Stimulated activated CD4-positive, alpha-beta T cell treated with anti-CD3 and anti-CD28 coated beads, Interleukin-12 subunit alpha, Interleukin-12 subunit beta, amount 100 ng/mL, for 24 hours (primary cell): Measurements from ENCODE around the gene CAMSAP3.
A peak's percentile ranks its signal among the peaks of the same experiment; 100 is the strongest.

ENCODE experiments used
- DNase-seq, 2 experiments: peaks; one replicate each; pipeline ENCODE4 v3.0.0-alpha.2; 2020; ENCODE audit warnings: low read depth in 2 of 2

Gene CAMSAP3

DNA sequence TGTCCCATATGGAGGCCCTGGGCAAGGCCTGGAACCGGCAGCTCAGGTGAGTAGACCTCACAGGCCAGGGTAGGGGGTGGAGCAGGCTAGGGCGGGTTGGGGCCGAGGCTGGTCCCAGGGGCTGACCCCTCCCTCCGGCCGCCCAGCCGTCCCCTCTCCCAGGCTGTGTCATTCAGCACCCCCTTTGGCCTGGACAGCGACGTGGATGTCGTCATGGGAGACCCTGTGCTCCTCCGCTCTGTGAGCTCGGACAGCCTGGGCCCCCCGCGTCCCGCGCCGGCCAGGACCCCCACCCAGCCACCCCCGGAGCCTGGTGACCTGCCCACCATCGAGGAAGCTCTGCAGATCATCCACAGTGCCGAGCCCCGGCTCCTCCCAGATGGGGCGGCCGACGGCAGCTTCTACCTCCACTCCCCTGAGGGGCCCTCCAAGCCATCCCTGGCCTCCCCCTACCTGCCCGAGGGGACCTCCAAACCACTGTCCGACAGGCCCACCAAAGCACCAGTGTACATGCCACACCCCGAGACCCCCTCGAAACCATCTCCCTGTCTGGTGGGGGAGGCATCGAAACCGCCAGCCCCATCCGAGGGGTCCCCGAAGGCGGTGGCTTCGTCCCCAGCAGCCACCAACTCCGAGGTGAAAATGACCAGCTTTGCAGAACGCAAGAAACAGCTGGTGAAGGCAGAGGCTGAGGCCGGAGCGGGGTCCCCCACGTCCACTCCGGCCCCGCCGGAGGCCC lies 16.0 kb downstream of the CAMSAP3 start:
- no peak for DNase-seq

DNA sequence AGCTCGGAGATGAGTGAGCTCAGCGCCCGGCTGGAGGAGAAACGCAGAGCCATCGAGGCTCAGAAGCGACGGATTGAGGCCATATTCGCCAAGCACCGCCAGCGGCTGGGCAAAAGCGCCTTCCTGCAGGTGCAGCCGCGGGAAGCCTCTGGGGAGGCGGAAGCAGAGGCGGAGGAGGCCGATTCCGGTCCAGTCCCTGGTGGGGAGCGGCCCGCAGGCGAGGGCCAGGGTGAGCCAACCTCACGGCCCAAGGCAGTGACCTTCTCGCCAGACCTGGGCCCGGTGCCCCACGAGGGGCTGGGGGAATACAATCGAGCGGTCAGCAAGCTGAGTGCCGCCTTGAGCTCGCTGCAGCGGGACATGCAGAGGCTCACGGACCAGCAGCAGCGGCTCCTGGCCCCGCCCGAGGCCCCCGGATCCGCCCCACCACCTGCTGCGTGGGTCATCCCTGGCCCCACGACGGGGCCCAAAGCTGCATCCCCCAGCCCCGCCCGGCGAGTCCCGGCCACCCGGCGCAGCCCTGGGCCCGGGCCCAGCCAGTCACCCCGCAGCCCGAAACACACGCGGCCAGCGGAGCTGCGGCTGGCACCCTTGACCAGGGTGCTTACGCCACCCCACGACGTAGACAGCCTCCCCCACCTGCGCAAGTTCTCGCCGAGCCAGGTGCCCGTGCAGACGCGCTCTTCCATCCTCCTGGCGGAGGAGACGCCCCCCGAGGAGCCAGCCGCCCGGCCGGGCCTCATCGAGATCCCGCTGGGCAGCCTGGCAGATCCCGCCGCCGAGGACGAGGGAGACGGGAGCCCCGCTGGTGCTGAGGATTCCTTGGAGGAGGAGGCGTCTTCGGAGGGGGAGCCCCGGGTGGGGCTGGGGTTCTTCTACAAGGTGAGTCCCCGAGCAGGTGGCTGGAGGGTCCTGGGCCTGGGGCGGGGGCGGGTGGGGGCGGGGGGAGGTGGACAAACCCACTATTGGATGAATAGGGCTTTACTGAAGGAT lies 16.9 kb downstream of the CAMSAP3 start:
- no peak for DNase-seq

DNA sequence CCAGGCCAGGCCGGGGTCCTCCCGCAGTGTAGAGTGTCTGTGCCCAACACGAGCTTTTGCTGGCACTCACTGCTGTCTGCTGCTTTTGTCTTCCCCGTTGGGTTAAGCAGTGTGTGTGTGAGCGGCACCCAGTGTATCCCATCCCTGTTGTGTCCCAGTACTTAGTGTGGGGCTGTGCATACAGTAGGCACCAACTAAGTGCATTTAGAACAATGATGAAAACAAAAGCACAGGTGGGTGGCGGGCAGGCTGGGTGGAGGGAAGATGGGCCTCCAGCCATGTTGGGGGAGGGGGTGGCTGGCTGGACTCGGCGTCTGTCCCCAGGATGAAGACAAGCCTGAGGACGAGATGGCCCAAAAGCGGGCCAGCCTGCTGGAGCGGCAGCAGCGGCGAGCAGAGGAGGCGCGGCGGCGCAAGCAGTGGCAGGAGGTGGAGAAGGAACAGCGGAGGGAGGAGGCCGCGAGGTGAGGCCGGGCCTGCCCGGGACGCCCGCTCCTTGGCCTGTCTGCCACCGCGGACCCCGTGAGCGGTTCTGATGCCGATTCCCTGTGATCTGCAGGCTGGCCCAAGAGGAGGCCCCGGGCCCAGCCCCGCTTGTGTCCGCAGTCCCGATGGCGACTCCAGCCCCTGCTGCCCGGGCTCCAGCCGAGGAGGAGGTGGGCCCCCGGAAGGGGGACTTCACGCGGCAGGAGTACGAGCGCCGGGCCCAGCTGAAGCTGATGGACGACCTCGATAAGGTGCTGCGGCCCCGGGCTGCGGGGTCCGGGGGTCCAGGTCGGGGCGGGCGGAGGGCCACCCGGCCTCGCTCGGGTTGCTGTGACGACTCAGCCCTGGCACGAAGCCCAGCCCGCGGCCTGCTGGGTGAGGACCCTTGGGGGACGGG lies 19.4 kb downstream of the CAMSAP3 start:
- no peak for DNase-seq

DNA sequence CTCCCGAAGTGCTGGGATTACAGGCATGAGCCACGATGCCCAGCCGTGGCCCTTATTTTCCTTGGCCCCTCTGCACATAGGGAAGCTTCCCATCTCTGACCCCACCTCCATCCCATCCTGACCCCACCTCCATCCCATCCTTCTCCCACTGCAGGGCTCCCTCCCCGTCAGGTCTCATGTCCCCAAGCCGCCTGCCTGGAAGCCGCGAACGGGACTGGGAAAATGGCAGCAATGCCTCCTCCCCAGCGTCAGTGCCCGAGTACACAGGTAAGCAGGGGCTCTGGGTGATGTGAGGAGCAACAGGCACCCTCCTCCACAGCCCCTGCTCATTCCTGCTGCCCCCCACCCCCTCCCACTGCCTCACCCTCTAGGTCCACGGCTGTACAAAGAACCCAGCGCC lies 21.5 kb downstream of the CAMSAP3 start:
- no peak for DNase-seq

DNA sequence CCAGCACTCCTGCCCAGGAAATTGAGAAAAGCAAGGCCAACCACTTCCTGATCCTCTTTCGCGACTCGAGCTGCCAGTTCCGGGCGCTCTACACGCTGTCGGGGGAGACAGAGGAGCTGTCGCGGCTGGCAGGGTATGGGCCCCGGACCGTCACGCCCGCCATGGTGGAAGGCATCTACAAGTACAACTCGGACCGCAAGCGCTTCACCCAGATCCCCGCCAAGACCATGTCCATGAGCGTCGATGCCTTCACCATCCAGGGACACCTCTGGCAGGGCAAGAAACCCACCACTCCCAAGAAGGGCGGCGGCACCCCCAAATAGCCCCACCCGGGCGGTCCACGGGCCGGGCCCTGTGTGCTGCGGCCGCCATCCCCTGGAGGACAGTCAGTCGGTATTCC lies 22.1 kb downstream of the CAMSAP3 start:
- DNase-seq, result no peak

DNA sequence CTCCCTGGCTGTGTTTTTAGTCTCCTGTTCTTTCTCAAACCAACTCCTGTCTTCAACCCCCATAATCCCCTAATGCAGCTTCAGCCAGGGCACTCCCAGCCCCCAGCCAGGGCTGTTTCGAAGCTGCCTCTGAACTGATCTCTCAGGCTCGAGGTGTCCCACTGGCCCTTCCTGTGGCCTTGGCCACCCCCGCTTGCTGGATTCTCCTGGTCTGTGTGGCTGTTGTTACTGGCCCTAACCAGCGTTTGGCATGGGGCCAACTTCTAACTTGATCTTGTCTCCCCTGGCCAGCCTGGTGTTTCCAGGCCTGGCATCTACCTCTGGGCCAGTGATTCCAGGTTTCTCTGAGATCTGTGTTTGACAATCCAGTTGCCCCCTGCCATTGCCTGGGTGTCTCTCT lies 22.7 kb downstream of the CAMSAP3 start:
- no peak for DNase-seq

DNA sequence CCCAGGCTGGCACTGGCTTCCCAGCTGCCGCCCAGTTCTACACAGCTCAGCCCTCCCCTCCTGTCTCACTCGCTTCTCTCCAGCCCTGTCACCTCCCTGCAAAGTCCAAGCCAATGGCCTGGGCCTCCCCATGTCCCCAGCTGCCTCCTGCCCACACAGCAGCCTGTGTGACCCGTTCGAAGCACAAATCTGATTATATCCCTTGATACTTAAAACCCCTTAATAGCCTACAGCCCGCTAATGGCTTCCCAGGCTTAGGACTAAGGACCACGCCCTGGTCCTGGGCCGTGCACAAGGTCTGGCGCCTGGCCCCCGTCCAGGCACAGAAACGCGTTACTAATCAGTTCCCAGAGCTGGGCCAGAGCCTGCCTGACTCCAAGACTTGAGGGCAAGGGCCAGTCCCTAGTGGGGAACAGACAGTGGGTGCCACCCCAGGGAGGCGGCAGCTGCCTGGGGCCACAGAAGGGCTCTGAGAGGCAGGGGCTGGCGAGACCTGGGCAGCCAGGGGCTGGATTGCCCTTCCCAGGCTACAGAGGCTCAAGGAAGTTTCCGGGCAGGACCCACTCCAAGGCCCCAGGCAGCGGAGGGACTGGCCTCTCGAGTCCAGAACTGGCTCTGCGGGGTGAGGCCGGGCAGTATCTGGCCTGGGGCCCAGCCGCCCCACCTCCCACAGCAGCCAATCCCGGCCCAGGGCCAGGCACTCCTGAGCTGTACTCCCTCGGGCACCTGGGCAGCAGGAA lies 23.3 kb downstream of the CAMSAP3 start:
- no peak for DNase-seq

DNA sequence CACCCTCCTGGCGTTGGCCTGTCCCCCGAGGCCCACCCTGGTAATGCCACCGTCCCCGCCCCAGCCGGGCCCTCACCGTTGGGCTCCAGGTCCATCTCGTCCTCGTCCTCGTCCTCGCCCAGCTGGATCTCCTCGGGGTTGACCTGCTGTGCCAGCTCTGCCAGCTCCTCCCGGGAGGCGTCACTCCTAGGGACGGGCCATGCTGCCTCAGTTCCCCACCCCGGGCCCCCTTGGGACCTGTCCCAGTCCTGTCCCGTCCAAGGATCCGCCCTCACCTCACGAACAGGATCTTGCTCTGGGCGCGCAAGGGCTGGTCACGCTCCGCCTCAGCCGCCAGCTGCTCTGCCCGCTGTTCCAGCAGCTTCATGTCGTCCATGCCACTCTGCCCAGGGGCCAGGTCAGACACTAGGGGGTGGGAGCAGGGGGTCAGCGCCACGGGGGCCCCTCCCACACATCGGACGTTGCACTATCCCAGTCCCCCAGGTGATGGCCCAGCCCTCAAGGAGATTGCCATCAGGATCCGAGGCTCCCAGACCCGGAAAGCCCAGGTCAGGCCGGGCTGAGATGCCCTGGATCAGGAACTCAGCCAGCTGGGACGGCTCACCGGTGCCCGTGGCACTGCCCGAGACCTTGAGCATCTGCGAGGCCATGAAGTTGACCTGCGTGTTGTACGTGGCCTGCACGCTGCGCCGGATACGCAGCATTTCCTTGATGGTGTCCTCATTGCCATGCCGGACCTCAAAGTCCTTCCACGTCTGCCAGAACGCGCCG lies 24.2 kb downstream of the CAMSAP3 start:
- DNase-seq, result no peak

DNA sequence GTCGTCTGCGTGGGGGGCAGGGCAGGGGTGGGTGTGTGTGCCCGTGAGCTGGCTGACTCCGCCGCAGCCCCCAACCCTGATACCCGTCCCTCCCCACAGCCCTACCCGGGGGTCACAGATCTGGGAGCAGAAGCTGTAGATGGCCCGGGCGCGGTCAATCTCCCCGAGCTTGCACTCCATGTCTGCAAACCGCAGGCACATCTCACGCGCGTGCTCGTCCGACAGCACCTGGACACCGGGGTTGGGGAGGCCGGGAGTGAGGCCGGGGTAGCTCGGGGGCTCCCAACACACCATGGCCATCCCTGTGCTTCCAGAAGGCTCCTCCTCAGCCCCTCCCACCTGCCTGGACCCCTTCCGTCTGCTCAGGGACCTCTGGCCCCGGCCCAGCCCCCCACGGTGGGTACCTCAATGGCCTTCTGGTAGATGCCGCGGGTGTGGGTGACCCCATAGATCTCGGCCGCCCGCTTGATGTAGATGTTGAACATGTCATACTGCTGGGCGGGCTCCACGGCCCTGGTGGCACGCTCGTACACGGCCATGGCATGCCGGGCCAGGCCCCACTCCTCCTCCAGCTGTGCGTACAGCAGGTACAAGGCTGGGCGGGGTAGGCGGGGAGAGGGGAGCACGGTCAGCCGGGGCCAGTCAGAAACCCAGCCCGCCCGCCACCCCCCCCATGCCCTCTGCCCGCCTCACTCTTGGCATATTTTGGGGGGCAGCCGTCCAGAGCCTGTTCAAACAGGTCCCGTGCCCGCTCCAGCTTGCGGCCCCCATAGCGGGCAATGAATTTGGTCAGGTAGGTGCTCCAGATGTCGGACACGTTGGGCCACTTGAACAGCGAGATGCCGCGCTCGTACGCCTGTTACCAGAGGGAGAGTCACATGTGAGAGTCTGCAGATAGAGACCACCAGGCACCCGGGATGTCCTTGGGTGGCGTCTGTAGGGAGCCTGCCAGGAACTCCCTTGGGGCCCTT lies 25.1 kb downstream of the CAMSAP3 start:
- DNase-seq, result no peak

DNA sequence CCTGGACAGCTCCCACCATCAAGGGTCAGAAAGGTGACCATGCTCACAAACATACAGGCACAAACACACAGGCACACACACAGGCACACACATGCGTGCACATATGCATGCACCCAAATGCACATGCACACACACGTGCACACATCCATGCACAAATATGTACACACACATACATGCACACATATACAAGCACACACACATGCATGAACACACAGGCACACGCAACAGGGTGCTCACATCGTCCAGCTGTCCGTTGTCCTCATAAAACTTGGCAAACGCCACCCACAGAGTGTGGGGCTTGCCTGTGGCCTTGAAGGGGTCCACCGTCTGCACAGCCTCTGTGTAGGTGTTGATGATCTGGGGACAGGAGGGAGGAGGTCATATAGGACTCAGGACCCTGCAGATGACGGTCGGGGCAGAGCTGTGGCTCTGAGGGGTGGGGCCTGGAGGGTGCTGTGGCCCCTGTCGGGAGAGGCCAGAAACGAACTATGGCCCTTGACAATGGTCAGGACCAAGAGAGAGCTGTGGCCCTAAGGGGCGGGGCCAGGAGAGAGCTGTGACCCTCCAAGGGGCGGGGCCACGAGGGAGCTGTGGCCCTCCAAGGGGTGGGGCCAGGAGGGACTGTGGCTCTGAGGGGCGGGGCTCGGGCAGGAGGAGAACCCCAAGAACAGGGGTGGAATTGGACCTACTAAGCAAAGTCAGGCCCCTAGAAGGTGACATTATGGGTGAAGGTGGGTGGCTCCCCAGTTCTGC lies 27.4 kb downstream of the CAMSAP3 start:
- DNase-seq, result no peak

DNA sequence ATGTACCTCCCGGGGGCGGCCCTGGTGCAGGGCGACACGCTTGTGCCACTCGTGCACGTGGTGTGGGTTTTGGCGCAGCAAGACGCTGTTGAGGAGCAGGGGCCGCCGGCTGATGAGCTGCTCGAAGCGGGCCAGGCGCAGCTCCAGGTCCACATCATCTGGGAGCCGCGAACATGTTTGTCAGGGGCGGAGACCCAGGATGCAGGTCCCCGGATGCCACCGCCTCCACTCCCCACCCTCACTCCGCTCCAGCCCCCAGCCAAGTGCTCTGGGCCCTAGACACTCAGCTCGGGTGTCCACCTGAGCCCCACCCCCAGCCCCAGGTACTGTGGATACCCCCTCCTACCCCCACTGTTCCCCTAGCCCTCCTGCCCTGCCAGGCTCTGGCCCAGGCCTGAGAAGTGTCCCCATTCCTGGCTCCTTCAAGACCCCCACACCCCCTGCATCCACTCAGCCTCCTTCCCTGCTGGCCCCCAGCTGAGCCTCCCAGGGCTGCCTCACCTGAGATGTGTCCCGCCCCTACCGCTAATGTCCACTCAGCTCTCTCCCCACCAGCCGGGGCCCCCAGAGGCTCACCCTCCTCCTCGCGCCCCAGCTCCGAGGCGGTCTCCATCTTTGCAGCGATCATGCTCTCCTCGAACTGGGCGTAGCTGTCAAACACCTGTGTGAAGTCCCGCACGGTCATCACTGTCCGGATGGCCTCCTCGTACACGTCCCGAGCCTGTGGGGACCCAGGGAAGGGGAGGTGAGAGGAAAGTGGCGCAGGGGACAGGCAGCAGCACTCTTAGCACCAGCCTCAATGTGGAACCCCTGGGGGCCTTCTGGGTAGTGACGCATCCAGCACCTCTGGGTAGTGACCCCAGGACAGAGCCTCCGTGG lies 28.3 kb downstream of the CAMSAP3 start:
- DNase-seq, result no peak

DNA sequence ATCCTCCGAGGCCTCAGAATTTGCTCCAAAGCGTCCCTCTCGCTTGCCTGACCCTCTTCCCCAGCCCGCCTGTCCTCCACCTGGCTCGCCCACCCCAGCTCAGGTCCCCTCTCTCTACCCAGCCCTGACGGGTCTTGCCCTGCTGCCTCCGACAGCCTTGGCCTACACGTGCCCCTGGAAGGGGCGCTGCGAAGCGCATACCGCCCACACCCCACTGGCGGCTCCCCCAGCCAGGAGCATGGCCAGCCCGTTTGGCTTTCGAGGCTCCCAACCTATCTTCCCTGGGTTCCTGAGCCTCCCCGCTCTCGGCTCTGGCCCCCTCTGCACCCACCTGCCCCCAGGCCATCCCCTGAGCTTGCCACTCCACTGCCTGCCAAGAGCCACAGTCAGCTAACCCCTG lies 29.1 kb downstream of the CAMSAP3 start:
- DNase-seq, result no peak

DNA sequence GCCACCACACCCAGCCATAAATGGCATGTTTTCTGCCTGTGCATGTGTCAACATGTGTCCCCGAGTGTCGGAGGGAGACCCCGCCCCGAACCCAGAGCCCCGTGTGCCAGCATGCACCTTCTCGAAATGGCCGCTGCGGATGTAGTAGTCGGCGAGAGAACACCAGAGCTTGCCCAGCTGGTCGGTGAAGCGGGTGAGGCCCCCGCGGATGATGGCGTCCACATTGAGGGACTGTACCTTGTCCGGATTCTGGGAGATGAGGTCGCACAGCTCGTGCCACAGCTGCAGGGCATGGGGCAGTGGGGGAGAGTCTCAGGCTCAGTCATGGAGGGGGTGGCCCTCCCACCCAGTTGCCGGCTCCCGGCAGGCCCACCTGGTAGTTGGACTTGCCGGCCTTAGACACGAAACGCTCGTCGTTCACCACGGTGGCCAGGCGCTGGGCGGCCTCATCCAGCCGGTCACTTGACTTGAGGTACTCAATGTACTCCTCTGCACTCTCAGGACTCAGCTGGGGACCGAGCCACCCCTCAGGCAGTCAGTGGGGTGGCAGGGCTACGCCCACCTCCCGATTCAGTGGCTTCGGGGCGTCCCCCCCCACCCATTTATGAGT lies 30.2 kb downstream of the CAMSAP3 start:
- DNase-seq, result no peak

DNA sequence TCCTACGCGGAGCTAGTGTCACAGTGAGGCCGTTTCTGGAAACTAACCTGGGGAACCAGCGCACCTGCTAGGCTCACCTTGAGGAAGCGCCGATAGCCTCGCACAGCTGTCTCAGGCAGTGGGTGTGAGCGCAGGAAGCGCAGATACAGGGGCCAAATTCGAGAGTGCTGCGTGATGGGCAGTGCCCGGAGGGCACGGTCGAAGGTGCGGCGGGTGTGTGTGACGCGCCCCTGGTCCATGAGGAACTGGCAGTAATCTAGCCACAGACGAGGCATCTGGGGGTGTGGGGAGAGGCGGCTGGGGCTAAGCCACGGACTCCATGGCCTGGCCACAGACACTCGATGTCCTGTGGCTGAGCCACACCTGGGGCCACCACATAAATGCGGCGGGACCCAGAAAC lies 31.5 kb downstream of the CAMSAP3 start:
- no peak for DNase-seq

DNA sequence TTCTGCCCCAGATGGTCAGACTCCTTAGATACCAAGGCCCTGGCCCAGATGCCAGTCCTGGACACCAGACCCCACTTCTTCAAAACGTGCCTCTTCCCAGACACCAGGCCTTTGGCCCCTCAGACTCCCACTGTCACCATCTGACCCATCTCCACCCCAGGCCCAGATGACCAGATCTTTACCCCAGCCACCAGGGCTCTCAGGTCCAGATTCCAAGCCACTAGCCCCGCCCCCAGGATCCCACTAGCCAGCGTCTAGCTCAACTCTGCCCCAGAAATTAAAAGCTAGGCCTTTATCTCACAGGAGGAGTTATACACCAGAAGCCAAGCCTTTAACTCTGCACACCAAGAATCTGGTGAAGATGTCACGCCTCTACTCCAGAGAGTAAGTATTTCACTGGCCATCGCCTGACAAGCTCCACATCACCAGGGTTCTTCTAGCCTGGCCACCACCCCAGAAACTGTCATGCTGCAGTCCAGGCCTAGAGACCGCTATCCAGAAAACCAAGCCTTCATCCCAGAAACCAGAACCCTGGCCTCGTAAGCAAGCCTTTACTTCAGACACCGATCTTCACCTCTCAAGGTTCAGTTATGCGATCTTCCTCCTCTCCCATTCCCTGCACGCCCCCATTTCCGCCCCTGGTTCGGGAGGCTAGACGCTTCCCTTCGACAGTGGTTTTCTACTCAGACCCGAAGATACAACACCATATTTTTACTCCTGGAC lies 33.1 kb downstream of the CAMSAP3 start:
- DNase-seq, result no peak

DNA sequence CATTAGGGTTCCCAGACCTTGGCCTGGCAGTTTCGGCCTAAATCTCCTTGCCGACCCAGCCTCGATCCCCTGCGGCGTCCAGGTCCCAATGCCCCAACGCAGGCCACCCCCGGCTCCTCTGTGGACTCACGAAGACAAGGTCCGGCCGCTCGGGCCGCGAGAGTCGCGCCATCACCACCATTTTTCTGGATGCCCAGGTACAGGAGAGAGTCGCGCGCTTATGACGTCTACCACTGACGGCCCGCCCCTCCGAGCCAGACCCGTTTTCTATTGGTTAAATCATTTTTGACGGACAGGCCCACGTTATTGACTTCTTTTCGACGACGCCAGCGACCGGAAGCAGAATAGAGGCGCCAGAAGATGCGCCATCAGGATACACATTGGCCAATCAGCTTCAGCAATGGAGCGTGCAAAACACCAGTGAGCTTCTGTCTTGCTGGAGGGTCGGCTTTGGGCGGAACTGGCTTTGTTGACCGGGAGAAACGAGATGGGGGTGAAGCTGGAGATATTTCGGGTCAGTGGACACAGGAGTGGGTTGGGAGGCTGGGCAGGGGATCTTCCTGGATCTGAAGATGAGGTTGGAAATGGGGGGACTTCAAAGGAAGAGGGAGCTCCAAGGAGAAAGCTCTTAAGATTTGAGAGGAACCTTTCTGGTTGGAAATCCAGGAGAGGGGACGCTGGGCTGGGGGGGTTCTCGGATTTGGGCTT lies 33.8 kb downstream of the CAMSAP3 start, which contains the start of the genes PET100 and XAB2:
Gene PET100, plus strand, starts transcription at position 447 of the 708 bp plus-strand sequence. Its CDS starts 41 bp downstream, at position 488.
Gene XAB2, minus strand, starts transcription at position 199 of the 708 bp plus-strand sequence. Its CDS starts 18 bp downstream, at position 181.
- peak; percentile 88 for DNase-seq
